NCI-H1105 (cell line): ENCODE results near the gene ZMYM2.

Source experiments
- DNase-seq: peaks from one replicate; lab custom pipeline; 2025; lab: John Stamatoyannopoulos, UW

Gene ZMYM2

GRCh38 chr13:20105161-20105689 lies 146.7 kb downstream of the ZMYM2 start:
- no peak for DNase-seq

DNA sequence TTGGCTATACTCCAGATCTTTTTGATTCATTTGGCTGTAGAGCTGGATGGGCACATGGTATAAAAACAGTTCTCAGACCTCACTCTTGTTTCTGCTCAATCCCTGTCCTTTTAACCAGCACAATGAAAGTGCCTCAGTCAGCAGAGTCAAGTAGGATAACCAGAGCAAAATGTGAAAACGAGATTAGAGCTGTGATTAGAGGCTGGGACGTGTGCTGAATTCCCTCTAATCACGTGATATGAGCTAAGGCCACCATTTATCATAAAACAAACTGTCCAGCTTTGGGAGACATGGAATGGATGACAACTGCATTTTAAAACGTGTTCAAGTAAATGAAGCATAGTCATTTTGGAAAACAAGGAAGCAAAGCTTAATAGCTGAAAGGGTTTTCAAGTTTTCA lies 148.2 kb downstream of the ZMYM2 start:
- no peak for DNase-seq

- DNase-seq = no peak
These were observed 150.5 kb downstream of the ZMYM2 start for GRCh38 chr13:20109037-20109436.

DNA sequence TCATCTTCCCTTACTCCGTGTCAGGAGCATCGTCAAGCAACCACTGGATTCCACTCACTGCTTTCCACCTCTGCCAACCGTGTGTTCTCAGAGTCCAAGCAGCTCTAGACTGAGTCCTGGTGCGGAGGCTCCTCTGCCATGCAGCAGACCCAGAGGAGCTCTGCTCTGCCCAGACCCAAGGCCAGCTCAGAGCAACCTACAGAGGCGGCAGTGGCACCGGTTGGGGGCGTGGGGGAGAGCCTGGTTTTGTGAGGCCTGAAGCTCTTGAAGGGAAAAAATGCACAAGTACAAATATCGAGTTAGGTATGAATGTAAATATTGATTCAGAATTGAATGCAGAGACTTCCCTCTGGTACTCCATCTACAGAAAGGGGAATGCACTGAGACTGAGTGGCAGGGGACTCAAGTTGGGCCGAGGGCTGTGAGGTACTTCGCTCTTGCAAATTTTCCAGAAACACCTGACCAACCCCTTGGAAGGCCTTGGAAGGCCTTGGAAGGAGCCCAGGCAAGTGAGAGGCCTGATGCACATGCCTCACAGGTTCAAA lies 155.6 kb downstream of the ZMYM2 start:
- DNase-seq = no peak

DNA sequence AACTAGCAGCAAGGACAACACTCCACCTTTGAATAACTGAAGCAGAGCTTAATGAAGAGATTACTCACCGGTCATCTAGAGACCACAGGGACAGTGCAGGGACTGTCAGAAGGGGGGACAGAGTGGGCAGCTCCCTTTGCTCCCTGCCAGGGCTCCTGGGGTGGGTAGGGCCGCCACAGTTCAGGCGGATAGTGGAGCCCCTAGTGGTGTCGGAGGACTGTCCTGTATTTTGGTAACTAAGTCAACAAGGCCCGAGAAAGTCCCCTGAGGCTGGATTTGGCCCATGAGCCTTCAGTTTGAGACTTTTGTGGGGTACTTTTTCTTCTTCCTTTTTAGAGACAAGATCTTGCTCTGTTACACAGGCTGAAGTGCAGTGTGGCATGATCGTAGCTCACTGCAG lies 157.7 kb downstream of the ZMYM2 start:
- DNase-seq = no peak

DNA sequence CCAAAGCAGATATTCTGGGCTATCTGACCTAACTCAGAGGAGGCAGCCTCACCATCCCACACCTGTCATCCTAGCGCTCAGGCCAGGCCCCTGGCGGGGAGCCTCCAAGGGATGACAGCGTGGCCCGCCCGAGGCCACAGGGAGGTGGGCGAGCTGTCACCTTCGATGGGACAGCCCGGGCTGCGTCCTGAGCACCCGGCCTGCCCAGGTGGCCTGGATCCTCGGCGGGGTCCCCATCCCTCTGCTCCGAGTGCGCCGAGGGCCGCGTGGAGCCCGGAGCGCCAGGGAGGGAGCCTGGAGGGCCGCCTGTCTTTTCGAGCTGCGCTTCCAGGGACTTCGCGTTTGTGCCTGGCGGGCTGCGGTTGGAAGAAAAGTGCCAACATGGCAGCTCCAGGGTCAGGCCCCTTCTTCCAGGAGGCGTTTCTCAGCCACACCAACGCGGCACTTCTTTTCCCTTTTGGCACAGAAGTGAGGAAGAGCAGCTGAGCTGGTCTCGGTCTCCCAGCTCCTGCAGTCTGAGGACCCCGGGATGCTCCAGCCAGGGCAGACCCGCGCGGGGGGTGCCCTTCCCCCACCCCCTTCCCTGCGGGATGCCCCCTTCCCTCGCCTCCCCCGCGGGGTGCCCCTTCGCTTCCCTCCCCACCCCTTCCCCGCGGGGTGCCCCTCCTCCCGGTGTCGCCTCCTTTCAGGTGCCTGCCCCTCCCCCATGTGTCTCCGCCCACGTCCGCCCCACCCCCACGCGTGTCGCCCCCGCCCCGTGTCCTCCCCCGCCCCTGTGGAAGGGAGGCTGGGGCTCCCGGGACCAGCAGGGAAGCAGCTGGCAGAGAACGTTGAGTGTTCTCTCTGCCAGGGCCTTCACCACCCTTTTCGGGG lies 160.0 kb downstream of the ZMYM2 start:
- no peak for DNase-seq

DNA sequence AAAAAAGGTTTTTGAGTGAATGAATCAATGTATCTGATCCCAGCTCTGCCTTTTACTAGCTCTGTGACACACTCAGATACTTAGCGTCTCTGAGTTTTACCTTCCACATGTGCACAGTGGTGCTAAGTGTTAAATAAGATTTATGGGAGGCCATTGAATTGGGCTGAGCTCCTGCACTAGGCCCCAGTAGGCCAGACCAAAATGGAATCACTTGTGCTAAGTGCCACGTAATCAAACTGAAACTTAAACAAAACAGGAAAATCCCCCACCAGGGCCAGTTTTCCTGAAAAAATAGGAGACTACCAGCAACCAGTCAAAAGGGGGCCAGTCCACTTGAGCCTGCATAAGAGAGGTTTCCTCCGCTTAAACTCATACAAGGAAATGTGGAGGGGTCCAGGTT lies 161.4 kb downstream of the ZMYM2 start:
- DNase-seq = no peak

GRCh38 chr13:20121159-20121525 lies 162.6 kb downstream of the ZMYM2 start:
- no peak for DNase-seq

GRCh38 chr13:20124303-20124702 lies 165.8 kb downstream of the ZMYM2 start:
- no peak for DNase-seq

DNA sequence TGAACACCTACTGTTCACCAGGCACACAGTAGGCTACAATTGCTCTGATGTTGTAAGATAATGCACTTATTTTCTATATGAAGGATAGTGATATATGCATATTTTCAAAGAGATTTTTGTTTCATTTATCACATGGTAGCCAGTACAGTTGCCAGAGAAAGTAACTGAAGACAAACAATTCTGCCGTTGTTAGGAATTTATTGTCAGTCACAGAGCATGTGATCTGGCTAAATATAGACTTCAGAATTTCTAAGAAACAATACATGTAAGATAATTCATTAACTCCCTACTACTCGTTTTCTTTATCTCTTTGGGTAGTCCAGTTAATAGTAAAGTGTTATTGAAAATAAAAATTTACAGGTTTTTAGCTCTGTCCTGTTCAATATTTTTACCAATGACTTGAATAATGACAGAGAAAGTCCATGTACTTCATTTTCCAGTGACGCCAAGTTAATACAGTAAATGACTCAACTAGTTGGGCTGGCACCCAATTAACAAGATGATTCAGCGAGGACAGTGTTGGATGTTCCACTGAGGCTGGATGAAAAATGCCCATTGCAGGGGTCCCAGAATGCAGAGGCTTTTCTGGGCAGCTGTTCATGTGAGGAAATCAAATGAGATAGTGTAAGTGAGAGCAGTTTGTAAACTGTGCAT lies 166.7 kb downstream of the ZMYM2 start:
- no peak for DNase-seq

- no peak for DNase-seq
These were observed 167.2 kb downstream of the ZMYM2 start for GRCh38 chr13:20125783-20126165.

DNA sequence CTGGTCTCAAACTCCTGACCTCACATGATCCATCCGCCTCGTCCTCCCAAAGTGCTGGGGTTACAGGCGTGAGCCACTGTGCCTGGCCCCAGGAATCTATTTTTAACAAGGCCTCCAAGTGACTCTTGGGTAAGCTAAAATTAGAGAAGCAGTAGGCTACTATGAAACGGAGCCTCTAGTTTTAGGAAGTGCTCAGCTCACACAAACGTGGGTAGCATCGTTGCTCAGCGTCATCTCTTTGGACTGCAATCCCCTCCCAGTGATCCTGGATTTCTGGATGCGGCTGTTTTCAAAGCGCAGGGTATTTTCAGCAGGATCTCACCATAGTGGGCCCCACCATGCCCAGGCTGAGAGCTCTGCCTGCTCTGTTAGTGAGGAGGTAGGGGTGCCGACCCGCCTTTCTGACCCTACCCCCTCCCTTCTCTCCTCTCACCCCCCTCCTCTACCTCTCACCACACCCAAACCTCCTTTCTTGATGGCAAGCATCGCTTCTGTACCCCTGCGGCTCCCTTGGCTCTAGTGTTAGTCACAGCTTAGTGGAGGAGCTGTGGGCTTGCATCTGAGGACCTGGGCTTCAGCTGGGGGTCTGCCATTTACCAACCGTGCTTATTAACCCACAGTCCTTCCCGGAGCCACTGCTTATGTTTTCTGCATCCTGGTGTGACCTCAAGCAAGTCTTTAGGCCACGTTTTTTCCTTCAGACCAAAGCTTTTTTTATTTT lies 168.2 kb downstream of the ZMYM2 start:
- DNase-seq = no peak

DNA sequence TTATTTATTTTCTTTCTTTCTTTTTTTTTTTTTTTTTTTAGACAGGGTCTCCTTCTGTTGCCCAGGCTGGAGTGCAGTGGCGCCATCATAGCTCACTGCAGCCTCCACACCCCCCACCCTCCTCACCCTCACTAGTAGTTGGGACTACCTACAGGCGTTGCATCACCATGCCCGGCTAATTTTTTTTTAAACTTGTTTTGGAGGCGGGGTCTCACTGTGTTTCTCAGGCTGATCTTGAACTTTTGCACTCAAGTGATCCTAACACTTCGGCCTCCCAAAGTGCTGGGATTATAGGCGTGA lies 168.7 kb downstream of the ZMYM2 start:
- no peak for DNase-seq

- no peak for DNase-seq
These were observed 169.3 kb downstream of the ZMYM2 start for GRCh38 chr13:20127562-20128458.

DNA sequence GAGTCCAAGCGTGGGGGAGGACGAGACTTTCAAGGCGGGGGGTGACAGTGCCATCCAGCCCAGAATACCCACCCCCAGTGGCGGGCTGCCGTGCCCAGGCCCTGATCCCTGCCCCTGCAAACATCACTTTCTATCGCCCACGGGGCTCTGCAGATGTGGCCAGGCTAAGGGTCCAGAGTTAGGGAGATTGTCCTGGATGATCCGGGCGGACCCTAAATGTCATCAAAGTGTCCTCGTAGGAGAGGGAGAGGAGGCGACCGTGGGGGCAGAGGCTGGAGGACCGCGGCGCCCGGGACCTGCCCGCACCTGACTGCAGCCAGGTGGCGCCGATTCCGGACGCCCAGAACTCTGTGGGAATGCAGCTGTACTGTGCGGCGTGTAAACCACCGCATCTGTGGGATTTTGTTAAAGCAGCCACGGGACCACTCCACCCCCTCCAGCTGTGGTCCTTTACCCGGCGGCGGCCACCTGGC lies 170.0 kb downstream of the ZMYM2 start:
- no peak for DNase-seq

DNA sequence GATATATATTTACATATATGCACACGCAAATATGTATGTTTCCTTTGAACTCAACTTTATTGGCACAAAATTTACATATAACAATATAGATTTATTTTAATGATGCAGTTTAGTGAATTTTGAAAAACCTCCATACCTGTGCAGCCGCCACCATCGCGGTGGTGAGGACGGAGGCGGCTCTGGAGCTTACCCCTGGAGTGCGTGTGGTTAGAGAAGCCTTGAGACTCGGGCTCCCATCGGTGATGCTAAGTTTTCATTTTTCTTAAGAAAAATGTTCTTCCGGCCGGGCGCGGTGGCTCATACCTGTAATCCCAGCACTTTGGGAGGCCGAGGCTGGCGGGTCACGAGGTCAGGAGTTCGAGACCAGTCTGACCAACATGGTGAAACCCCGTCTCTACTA lies 170.5 kb downstream of the ZMYM2 start:
- no peak for DNase-seq

- no peak for DNase-seq
These were observed 171.5 kb downstream of the ZMYM2 start for GRCh38 chr13:20130012-20130411.

DNA sequence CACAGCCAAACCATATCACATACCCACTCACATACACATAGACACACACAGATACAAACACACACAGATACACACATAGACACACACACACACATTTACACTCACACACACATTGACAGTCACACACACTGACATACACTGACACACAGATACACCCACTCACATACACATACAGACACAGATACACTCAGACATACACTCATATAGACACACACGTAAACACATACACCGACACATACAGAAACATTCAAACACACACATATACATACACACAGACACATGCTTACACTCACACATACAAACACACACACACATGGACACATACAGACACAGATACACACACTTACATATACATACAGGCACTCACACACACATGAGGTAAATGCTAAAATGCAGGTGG lies 172.1 kb downstream of the ZMYM2 start:
- DNase-seq = no peak

DNA sequence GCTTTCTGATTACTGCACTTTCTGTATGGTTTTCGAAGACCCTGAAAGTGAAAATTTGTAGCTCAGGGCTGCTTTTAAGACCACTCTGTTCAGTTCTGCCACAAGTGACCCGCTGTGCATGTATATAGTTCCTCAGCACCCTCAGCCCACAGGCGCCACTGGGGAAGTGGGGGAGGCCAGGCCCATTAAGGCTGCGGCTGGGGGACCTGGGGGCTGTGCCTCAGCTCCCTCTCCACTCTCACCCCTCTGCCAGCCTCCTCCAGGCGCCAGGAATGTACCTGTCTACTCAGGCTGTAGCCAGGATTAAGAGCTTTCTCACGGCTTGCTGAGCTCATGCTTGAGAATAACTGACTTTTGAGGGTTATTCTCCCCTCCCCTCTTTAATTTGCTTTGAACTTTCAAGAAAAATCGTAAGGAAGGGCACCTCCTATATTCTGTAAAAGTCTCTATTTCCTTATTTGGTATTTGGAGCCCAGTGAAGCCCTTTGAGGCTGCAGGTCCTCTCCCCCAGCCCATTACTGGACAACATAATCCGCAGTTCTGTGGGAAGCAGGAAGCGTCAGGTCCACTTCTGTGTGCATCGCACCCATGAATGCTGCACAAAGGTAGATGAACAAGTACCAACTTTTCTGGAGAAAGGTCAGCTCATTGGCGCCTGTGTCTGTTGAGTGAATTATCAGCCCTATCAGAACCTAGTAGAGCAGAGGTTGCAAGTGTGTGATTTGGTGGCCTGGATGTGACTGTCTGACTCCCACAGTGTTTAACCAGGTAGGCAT lies 172.7 kb downstream of the ZMYM2 start:
- no peak for DNase-seq

DNA sequence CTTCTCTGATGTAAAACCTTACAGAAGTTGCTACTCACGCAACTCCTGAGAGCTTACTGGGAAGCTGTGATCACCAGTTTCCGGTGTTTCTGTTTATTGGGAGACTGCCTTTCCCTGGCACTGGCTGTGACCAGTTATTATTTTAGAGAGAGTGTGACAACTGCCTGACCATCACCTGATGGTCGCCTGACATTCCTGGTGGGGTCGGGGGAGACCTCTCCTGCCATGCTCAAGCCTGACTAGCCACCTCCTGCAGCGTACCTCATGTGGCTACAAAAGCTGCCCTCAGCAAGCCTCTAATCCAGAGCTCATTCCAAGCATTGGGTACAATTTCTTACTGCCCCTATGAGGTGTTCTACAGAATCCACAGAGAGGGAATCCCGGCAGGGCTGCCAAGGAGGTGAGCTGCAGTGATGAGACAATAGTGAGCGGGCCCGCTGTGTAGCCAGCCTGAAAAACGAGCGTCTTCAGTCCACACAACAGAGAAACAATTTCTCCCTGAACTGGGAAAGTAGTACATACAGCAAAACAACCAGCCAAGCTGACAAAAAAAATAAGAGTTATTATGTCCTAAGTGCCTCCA lies 173.6 kb downstream of the ZMYM2 start:
- no peak for DNase-seq
